OCI-M1 (cell line): ENCODE measurements around the gene FAM72B.
"Not testable (repeated sequence)": the region's sequence is repeated elsewhere in the genome, so short reads cannot be mapped to it uniquely, and the experiment has no call there.

Source experiments
- DNase-seq: peaks from one replicate; lab custom pipeline; 2025; lab: John Stamatoyannopoulos, UW

Gene FAM72B

GRCh38 chr1:121184290-121185127, at the start of gene FAM72B, which contains the start of gene SRGAP2C:
Gene FAM72B, minus strand, starts transcription at chr1:121184340. Its CDS starts 851 bp downstream, at chr1:121183489.
Gene SRGAP2C, plus strand, starts transcription at chr1:121184975. Its CDS starts 2,472 bp downstream, at chr1:121187447.
- DNase-seq = peak; percentile 99

- DNase-seq = not testable (repeated sequence)
These were observed 48.4 kb upstream of the FAM72B start for GRCh38 chr1:121232445-121233125.

- not testable (repeated sequence) for DNase-seq
These were observed 46.5 kb upstream of the FAM72B start for GRCh38 chr1:121230636-121231035.

GRCh38 chr1:121227544-121228330, 43.6 kb upstream of the FAM72B start:
- not testable (repeated sequence) for DNase-seq

GRCh38 chr1:121226925-121227324, 42.8 kb upstream of the FAM72B start:
- DNase-seq = not testable (repeated sequence)

- not testable (repeated sequence) for DNase-seq
These were observed 42.3 kb upstream of the FAM72B start for GRCh38 chr1:121226295-121226904.

GRCh38 chr1:121224714-121225113, 40.6 kb upstream of the FAM72B start:
- DNase-seq = not testable (repeated sequence)

GRCh38 chr1:121221770-121222169, 37.6 kb upstream of the FAM72B start:
- DNase-seq = not testable (repeated sequence)

GRCh38 chr1:121216676-121217075, 32.5 kb upstream of the FAM72B start:
- DNase-seq = not testable (repeated sequence)

- not testable (repeated sequence) for DNase-seq
These were observed 31.7 kb upstream of the FAM72B start for GRCh38 chr1:121215699-121216417.

- DNase-seq = not testable (repeated sequence)
These were observed 30.5 kb upstream of the FAM72B start for GRCh38 chr1:121214544-121215156.

- DNase-seq = peak; percentile 85
These were observed 29.4 kb upstream of the FAM72B start for GRCh38 chr1:121213491-121213890.

- not testable (repeated sequence) for DNase-seq
These were observed 26.6 kb upstream of the FAM72B start for GRCh38 chr1:121210778-121211177.

- not testable (repeated sequence) for DNase-seq
These were observed 24.2 kb upstream of the FAM72B start for GRCh38 chr1:121208375-121208774.

- not testable (repeated sequence) for DNase-seq
These were observed 23.2 kb upstream of the FAM72B start for GRCh38 chr1:121207328-121207727.

- not testable (repeated sequence) for DNase-seq
These were observed 21.9 kb upstream of the FAM72B start for GRCh38 chr1:121205786-121206711.

GRCh38 chr1:121202986-121203385, 18.8 kb upstream of the FAM72B start:
- not testable (repeated sequence) for DNase-seq

- DNase-seq = not testable (repeated sequence)
These were observed 17.1 kb upstream of the FAM72B start for GRCh38 chr1:121200985-121201981.
